Activated CD8-positive, alpha-beta memory T cell treated with anti-CD3 and anti-CD28 coated beads for 36 hours (primary cell): Measurements from ENCODE around the gene KCNMA1. TPM values are rescaled to one million over a fixed set of nuclear protein-coding genes. Genes with fewer than 3 reads are reported as not detected.

Source experiments
- CTCF ChIA-PET: fragments of 350-600 bp; sonication (Branson Sonifier 250); formaldehyde crosslinking; loops from one replicate; lab custom pipeline; 2021; ENCODE audit warnings: antibody characterized with exemption; lab: Charles Lee
- POLR2A ChIA-PET: fragments of 350-600 bp; sonication (Branson Sonifier 250); formaldehyde crosslinking; loops from one replicate; lab custom pipeline; 2021; ENCODE audit warnings: antibody characterized with exemption; lab: Charles Lee
- total RNA-seq, 2 experiments: library from RNA; stranded (reverse); gene quantifications; one replicate each; pipeline ENCODE4 v1.2.3, GENCODE V29; 2021

Gene KCNMA1
- total RNA-seq, 2 experiments from 2014 or later: not detected

DNA sequence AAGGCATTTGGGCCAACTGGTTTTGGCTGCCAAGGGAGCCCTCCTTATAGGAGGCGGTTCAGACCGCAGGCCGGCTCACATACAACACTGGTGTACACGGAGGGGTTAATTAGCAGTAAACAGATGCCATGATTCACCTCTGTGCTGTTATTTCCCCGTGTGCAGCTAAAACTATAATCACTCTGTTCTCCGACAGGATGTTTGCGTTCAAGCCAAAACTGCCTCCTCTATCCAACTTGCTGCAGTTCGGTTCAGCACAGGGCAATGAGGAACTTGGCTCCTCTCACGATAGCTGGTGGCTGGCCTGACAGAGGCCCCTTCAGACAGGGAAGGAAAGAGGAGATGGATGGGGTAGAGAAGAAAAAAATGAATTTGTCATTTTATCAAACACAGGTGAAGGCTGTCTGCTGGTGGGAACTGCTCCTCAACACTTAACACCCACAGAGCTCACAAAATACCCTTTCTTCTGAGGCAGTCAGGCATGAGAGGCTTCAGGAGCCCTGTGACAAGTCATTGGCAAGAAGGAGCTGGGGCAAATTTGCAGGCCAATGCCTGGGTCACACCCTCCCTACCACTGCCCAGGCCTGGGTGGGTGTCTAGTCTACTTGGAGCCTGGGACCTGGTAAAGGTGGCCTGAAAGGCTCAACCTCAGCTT is 24.0 kb downstream of the KCNMA1 start:
- ChIA-PET CTCF (no interaction called here), POLR2A (no interaction called here)

GRCh38 chr10:77611670-77612069 is 25.9 kb downstream of the KCNMA1 start:
- ChIA-PET CTCF (no interaction called here), POLR2A (no interaction called here)

- ChIA-PET POLR2A (no interaction called here), CTCF (no interaction called here)
Measured at GRCh38 chr10:77611221-77611620, 26.4 kb downstream of the KCNMA1 start.

DNA sequence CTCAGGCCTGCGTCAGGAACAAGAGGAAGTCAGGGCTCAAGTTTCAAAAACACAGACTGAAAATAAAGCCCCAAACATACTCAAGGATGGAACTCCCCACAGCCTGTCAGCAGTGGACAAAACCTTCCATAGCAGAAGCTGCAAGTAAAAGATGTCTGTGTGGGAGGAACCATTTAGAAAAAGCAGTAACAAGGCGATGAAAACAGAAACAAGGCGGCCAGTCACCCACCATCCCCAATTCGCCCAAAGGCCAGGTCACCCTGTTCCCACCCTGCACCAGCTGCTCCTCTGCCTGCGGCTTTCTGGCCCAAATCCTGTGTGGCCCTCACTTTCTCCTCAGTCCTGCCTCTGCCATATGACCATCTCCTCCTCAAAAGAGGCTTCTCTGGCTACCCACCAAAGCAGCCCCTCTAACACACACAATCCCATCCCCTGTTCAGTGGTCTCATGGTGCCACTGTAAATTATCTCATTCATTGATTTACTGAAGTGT is 27.8 kb downstream of the KCNMA1 start:
- ChIA-PET CTCF (no interaction called here), POLR2A (no interaction called here)

DNA sequence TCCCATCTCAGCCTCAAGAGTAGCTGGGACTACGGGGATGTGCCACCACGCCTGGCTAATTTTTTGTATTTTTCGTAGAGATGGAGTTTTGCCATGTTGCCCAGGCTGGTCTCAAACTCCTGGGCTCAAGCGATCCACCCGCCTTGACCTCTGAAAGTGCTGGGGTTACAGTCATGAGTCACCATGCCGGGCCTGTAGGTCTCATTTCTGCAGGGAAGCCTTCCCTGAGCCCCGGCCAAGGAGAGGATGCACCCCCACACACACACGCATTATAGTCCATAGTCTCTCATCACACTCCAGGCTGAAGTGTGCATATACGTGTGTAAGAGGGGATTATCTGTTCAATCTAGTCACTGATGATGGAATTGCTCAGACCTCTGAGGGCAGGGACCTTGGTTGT is 29.3 kb downstream of the KCNMA1 start:
- CTCF ChIA-PET: no interaction called here

DNA sequence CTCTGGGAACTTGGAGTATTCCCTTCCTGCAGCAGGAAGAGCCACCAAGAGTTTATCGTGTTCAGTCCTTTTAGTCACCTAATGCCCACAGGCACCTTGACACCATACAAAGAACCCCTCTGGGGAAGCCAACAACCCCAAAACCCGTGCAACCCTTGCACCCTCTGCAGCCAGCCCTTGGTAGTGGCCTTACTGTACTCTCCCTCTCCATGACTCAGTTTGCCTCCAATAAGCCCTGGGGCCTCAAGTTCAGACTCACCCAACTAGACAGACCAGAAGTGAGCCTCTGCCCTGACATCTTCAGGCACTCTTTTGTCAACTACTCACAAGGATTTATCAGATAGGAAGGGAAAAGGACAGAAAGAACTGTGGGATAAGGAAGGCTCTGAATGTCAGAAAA is 30.9 kb downstream of the KCNMA1 start:
- ChIA-PET POLR2A (no interaction called here), CTCF (no interaction called here)

More for the DNA sequence above, 29.3 kb downstream of the KCNMA1 start:
- POLR2A ChIA-PET: no interaction called here

DNA sequence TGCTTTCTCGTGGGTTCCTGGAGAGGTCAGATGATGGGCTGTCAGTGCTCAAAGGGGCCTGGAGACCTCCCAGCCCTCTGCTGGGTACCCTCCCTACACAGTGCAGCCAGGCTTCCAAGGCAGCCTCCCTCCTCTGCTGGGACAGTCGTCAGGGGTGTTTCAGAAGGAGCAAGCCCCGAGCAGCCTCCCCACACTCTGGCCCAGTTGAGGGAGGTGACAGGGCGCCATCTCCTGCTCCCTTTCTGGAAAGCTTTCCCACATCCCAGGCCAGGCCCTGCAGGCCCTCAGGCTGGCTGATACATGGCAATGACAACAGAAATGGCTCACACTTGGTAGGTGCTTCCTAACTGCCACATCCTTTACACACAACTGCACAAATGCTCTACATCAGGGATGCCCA is 32.1 kb downstream of the KCNMA1 start:
- ChIA-PET POLR2A (no interaction called here), CTCF (no interaction called here)

DNA sequence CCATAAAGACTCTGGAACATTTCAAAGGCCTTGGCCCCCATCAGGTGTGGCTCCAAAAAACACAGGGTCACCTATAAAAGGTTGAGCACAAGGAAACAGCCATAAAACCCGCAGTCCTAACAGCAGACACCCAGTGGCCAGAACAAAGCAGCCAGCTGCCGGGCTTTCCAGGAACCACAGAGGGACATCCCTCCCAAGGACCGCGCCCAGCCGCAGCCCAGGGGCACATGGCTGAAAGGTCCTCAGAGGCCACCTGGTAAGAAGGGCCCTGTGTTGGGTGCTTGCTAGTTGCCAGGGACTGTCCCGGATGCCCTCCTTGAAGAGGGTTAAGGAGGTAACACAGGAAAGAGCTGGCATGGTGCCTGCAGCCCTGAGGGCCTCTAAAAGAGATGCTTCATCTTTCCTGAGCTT is 32.7 kb downstream of the KCNMA1 start:
- ChIA-PET CTCF (interaction anchor here (0.6 kb wide), 1 partner anchor 1773 kb away, joined by 3 read pairs; no protein-coding TSS in a partner anchor), POLR2A (no interaction called here)

- ChIA-PET CTCF (no interaction called here), POLR2A (no interaction called here)
Measured at GRCh38 chr10:77604063-77604462, 33.5 kb downstream of the KCNMA1 start.

GRCh38 chr10:77603534-77603927 is 34.1 kb downstream of the KCNMA1 start:
- POLR2A ChIA-PET: no interaction called here
- CTCF ChIA-PET: no interaction called here

GRCh38 chr10:77602913-77603533 is 34.6 kb downstream of the KCNMA1 start:
- ChIA-PET CTCF (interaction anchor here (1.0 kb wide), 1 partner anchor 38 kb away, joined by 3 read pairs; no protein-coding TSS in a partner anchor), POLR2A (no interaction called here)

DNA sequence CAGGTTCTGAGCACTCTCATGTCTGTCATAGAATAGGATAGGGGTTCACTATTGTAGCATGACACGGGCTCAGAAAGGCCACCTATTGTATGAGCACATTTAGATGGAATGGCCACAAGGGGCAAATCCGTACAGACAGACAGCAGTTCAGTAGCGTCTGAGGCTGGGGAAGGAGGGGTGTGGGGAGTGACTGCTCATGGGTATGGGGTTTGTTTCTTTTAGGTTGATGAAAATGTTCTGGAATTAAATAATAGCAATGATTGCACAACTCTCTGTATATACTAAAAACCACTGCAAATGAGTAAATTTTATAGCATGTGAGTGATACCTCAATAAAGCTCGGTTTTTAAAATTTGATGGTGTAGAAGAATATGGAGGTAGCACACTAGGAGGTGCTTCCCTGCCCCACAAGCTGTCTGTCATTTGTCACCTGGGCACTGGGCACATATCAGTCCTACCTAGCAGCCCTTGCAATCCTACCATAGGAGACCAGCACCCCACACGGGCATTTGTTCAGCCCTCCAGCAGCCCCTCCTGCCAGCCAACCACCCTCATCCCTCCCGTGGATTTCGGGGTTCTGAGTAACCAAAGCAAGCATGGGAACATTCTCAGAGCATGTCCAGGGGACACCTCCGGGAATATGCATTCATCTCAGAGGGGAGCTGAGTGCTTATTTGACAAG is 35.2 kb downstream of the KCNMA1 start:
- CTCF ChIA-PET: interaction anchor here (1.0 kb wide), 1 partner anchor 39 kb away, joined by 3 read pairs; no protein-coding TSS in a partner anchor

DNA sequence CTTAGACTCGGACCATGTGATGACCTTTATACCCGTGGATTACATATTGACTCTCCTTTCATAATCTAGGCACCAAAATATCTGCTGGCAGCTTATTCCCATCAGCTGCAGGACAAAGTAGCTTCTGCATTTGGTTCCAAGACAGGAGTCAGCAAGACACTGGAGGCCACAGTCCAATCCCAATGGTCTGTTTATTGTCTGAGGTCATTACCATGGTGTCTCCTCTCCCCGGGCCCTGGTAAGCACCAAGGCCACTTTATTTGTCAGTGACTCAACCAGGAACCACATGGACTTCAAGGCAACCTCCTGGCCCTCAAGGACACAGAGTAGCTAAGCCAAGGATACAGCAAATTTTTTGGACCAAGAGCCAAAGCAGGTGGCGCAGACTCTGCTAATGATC is 36.1 kb downstream of the KCNMA1 start:
- ChIA-PET POLR2A (no interaction called here), CTCF (no interaction called here)

More for the DNA sequence above, 35.2 kb downstream of the KCNMA1 start:
- POLR2A ChIA-PET: no interaction called here

GRCh38 chr10:77600640-77601039 is 37.0 kb downstream of the KCNMA1 start:
- POLR2A ChIA-PET: no interaction called here
- CTCF ChIA-PET: no interaction called here

GRCh38 chr10:77599651-77600050 is 38.0 kb downstream of the KCNMA1 start:
- POLR2A ChIA-PET: no interaction called here
- CTCF ChIA-PET: no interaction called here

DNA sequence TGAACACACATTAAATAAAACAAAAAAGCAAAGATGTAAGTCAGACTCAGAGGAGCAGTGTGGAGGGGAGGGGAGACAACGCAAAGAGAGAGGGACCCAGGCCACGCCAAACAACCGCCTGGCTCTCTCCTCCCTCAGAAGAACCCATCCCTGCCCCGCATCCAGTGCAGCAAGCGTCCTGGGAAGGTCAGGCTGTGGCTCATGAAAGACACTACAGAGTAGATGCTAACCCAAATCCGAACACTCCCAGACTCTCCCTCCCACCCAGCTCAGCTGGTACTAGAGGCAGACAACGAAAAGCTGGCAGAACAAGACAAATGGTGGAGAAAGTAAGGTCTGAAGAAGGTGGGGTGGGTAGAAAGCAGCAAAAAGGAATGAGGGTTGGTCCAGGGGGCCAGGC is 39.0 kb downstream of the KCNMA1 start:
- POLR2A ChIA-PET: no interaction called here
- CTCF ChIA-PET: no interaction called here

DNA sequence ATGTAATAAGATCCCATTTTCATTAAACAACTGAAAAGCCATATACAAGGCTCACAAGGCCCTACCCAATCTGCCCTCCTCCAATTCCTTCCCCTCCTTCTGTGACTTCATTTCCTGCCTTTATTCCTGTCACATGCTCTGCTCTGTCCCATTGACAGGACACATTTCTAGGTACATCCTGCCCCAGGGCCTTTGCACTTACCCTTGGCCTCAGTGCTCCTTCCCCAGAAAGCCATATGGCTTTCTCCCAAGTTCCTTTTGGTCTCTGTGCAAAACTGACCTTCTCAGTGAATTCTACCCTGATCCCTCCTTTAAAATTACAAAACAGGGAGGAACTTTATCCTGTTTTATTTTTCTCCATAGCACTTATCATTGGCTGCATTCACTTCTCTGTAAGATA is 40.0 kb downstream of the KCNMA1 start:
- ChIA-PET CTCF (no interaction called here), POLR2A (no interaction called here)

DNA sequence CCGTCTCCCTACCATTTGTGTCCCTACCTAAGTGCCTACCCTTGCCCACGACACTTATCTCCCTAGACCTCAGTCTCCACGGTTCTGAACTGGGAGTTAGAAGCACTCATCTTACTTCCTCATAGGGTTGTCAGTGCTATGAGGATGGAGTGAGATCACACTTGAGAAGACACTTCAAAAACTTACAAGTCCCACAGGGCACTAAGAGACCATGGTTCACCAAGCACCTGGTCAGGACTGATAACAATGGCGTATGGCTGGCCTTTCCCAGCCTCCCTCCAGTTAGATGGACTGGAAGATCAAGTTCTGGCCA is 43.2 kb downstream of the KCNMA1 start:
- ChIA-PET POLR2A (no interaction called here), CTCF (no interaction called here)

- POLR2A ChIA-PET: no interaction called here
- CTCF ChIA-PET: no interaction called here
Measured at GRCh38 chr10:77593771-77594470, 43.7 kb downstream of the KCNMA1 start.

GRCh38 chr10:77592946-77593636 is 44.5 kb downstream of the KCNMA1 start:
- CTCF ChIA-PET: no interaction called here
- POLR2A ChIA-PET: no interaction called here
